Measurements from ENCODE around the gene C14orf93.
"Not testable (repeated sequence)": the region's sequence is repeated elsewhere in the genome, so short reads cannot be mapped to it uniquely, and the experiment has no call there.

The C14orf93 gene

GRCh38 chr14:23023022-23023794 lies 13.3 kb upstream of the C14orf93 start:
- TF ChIP-seq JUND (IDR thresholded peaks at IDR 0.05; ENCODE audit: low read depth): no peak
- in situ Hi-C loops (cut with HindIII; ENCODE audit: low pct_unique_long_range_greater_than_20kb, low sequenced_read_pairs): no loop called here
- no peak for DNase-seq (ENCODE audit: low read depth in 1 of 2, low spot score in 1 of 2)

- TF ChIP-seq JUND (IDR thresholded peaks at IDR 0.05; ENCODE audit: low read depth): no peak
- in situ Hi-C loops (cut with HindIII; ENCODE audit: low pct_unique_long_range_greater_than_20kb, low sequenced_read_pairs): no loop called here
- no peak for DNase-seq (ENCODE audit: low read depth in 1 of 2, low spot score in 1 of 2)
Measured at GRCh38 chr14:23021889-23022442, 12.0 kb upstream of the C14orf93 start.

GRCh38 chr14:23021434-23021833 lies 11.5 kb upstream of the C14orf93 start:
- TF ChIP-seq JUND (IDR thresholded peaks at IDR 0.05; ENCODE audit: low read depth): no peak
- in situ Hi-C loops (cut with HindIII; ENCODE audit: low pct_unique_long_range_greater_than_20kb, low sequenced_read_pairs): no loop called here

DNA sequence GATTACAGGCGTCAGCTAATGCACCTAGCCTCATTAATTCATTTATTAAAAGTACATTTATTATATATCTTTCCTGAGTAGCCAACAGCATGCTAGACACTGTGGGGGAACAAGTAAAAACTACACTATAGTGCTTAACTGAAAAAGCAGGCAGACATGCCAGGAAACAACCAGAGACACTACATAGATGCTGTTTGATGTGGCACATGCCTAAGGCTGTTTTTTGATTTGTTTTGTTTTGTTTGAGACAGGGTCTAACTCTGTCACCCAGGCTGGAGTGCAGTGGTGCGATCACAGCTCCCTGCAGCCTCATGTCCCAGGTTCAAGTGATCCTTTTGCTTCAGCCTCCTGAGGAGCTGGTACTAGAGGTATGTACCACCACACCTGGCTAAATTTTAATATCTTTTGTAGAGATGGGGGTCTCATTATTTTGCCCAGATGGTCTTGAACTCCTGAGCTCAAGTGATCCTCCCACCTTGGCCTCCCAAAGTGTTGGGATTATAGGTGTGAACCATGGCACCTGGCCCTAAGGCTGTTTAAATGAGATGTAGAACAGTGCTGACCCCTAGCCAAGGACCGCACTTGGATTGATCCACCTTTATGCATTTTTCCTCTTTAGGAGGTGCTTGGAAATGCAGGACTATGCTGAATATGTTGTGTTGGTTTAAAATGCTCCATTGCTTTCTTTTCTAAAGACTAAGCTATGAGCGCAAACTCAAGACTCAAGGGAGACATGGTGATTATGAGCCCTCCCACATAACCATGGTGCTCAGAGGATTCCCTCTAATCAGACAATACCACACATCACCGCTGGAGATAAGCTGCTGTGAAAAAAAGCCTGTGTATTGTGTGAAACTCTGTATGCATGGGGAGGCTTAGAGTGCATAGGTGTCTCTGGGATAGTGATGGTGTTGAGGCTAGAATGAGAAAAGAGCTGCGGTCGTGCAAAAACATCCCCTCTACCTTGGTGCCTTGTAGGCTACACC lies 10.5 kb upstream of the C14orf93 start:
- no peak for TF ChIP-seq JUND (IDR thresholded peaks at IDR 0.05; ENCODE audit: low read depth)
- in situ Hi-C loops (cut with HindIII; ENCODE audit: low pct_unique_long_range_greater_than_20kb, low sequenced_read_pairs): no loop called here
- no peak for DNase-seq (ENCODE audit: low read depth in 1 of 2, low spot score in 1 of 2)

More at GRCh38 chr14:23021434-23021833, 11.5 kb upstream of the C14orf93 start:
- DNase-seq (ENCODE audit: low read depth in 1 of 2, low spot score in 1 of 2): no peak

DNA sequence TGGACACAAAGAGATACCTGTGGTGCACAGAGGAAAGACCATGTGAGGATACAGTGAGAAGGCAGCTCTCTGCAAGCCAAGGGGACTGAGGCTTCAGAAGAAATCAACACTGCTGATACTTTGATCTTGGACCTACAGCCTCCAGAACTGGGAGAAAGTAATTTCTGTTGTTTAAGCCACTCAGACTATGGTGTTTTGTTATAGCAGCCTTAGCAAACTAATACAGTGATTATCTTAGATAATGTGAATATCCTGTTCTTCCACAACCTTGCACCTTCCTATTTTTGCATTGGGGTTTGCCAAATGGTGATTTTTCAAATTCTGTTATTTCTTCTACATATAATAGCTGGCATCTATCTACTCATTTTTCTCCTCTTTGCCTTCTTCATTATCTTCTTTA lies 8.2 kb upstream of the C14orf93 start:
- no peak for TF ChIP-seq JUND (IDR thresholded peaks at IDR 0.05; ENCODE audit: low read depth)
- DNase-seq (ENCODE audit: low read depth in 1 of 2, low spot score in 1 of 2): no peak
- in situ Hi-C loops (cut with HindIII; ENCODE audit: low pct_unique_long_range_greater_than_20kb, low sequenced_read_pairs): no loop called here

- no peak for DNase-seq (ENCODE audit: low read depth in 1 of 2, low spot score in 1 of 2)
- no peak for TF ChIP-seq JUND (IDR thresholded peaks at IDR 0.05; ENCODE audit: low read depth)
- in situ Hi-C loops (cut with HindIII; ENCODE audit: low pct_unique_long_range_greater_than_20kb, low sequenced_read_pairs): no loop called here
Measured at GRCh38 chr14:23017091-23017490, 7.1 kb upstream of the C14orf93 start.

DNA sequence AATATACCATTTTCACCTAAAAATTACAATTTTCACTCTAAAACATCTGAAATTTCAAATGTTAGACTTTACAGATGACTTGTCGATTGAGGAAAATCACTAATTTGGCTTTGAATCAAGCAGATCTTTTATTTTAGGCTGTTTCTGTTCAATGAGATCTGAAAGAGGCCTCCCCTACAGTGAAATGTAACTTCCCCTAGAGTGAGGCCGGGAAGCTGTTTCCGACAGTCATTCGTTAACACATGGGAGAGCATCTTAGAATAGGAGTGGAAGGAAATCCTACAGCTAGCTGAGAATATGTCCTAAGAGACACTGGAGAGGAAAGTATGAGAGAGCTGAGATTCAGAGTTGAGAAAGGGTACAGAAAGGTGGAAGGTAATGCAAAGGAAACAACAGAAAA lies 5.7 kb upstream of the C14orf93 start:
- in situ Hi-C loops (cut with HindIII; ENCODE audit: low pct_unique_long_range_greater_than_20kb, low sequenced_read_pairs): no loop called here
- DNase-seq (ENCODE audit: low read depth in 1 of 2, low spot score in 1 of 2): no peak
- no peak for TF ChIP-seq JUND (IDR thresholded peaks at IDR 0.05; ENCODE audit: low read depth)

DNA sequence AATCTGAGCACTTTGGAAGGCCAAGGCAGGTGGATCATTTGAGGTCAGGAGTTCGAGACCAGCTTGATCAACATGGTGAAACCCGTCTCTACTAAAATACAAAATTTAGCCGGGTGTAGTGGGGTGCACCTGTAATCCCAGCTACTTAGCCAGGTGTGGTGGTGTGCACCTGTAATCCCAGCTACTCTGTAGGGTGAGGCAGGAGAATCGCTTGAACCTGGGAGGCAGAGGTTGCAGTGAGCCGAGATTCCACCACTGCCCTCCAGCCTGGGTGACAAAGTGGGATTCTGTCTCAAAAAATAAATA lies 3.8 kb upstream of the C14orf93 start:
- in situ Hi-C loops (cut with HindIII; ENCODE audit: low pct_unique_long_range_greater_than_20kb, low sequenced_read_pairs); DNase-seq (ENCODE audit: low read depth in 1 of 2, low spot score in 1 of 2): not testable (repeated sequence)

DNA sequence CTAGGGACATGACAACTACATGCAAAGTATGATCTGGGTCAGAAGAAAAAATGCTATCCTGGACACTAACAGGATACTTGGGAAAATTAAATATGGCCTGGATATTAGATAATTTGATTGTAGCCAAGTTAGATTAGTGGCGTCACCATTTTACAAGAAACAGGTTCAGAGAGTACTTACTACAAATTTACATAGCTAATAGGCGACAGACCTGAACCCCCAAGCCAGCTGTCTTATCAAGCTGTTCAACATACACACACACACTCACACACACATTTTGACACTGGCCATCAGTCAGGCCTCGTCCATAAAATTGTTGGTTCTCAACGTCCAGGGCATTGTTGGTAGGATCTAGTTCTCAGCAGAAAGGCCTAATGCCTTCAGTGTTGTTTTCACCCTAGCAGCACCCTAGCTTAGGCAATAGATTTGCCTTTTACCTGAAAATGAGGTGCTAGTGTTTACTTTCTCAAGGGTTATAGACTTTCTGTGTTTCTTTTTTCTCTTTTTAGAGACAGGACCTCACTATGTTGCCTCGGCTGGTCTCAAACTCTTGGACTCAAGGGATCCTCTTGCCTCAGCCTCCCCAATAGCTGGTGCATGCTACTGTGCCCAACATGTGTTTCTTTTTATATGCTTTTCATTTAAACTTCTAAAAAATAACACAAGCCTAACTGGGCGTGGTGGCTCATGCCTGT lies 3.3 kb upstream of the C14orf93 start:
- in situ Hi-C loops (cut with HindIII; ENCODE audit: low pct_unique_long_range_greater_than_20kb, low sequenced_read_pairs): no loop called here
- no peak for TF ChIP-seq JUND (IDR thresholded peaks at IDR 0.05; ENCODE audit: low read depth)
- DNase-seq (ENCODE audit: low read depth in 1 of 2, low spot score in 1 of 2): no peak

- DNase-seq (ENCODE audit: low read depth in 1 of 2, low spot score in 1 of 2): no peak
- no peak for TF ChIP-seq JUND (IDR thresholded peaks at IDR 0.05; ENCODE audit: low read depth)
- in situ Hi-C loops (cut with HindIII; ENCODE audit: low pct_unique_long_range_greater_than_20kb, low sequenced_read_pairs): no loop called here
Measured at GRCh38 chr14:23009483-23009938, 432 bp downstream of the C14orf93 start.

DNA sequence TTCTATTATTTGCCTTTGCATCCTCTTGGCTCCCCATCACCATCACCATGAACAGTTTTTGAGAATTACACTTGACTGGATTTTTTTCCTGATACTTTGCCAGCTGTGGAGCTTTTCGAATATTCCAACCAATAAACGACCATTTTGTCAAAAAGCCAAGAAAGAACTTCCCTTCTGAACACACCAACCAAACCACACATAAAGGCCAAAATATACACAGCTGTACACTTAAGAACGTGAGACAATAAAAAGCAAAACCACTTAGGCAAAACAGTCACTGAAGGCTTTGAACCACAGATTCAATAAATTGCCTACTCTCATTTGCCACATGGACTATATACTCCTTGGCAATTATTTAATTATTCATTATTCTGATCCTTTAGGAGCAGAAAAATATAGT lies 1.1 kb downstream of the C14orf93 start:
- no peak for DNase-seq (ENCODE audit: low read depth in 1 of 2, low spot score in 1 of 2)
- TF ChIP-seq JUND (IDR thresholded peaks at IDR 0.05; ENCODE audit: low read depth): no peak

More for the DNA sequence above, 1.1 kb downstream of the C14orf93 start:
- in situ Hi-C loops (cut with HindIII; ENCODE audit: low pct_unique_long_range_greater_than_20kb, low sequenced_read_pairs): no loop called here
